Heart left ventricle (tissue), 16 donors: ENCODE results near the gene ZNF77. TPM values are rescaled to one million over a fixed set of nuclear protein-coding genes. Genes with fewer than 3 reads are reported as not detected.

Experiments
- ATAC-seq, 4 donors: fragments of 200-7000 bp; cut with Tn5 transposase; one replicate each; pipeline ENCODE4 v1.9.1; 2020 to 2022; ENCODE audit warnings: moderate library complexity in 4 of 4, mild to moderate bottlenecking in 3 of 4, moderate number of reproducible peaks in 1 of 4
- DNase-seq, 5 donors: peaks; one replicate each; pipeline ENCODE4 v3.0.0-alpha.2; 2020
- H3K27ac ChIP-seq, 12 donors: fragments of 200-600 bp; sonication (generic) in 4 of 12; one replicate each; pipeline versions ENCODE4 v1.5.0 to v1.8.0; 2016 to 2022; ENCODE audit warnings: mild to moderate bottlenecking in 2 of 12
- H3K27me3 ChIP-seq, 9 donors: fragments of 200-600 bp; sonication (generic) in 2 of 9; one replicate each; pipeline versions ENCODE4 v1.5.1 to v1.8.0; 2016 to 2022; ENCODE audit warnings: mild to moderate bottlenecking in 3 of 9
- H3K36me3 ChIP-seq, 9 donors: fragments of 200-600 bp; sonication (generic) in 2 of 9; one replicate each; pipeline versions ENCODE4 v1.5.0 to v1.8.0; 2018 to 2022; ENCODE audit warnings: mild to moderate bottlenecking in 2 of 9
- H3K4me1 ChIP-seq, 12 donors: fragments of 200-600 bp; sonication (generic) in 4 of 12; one replicate each; pipeline versions ENCODE4 v1.5.0 to v1.8.0; 2016 to 2022; ENCODE audit warnings: mild to moderate bottlenecking in 3 of 12
- H3K4me3 ChIP-seq, 12 donors: fragments of 200-600 bp; sonication (generic) in 4 of 12; one replicate each; pipeline versions ENCODE4 v1.5.0 to v1.8.0; 2017 to 2022; ENCODE audit warnings: mild to moderate bottlenecking in 9 of 12, moderate library complexity in 4 of 12
- H3K9me3 ChIP-seq, 12 donors: fragments of 200-600 bp; sonication (generic) in 4 of 12; one replicate each; pipeline versions ENCODE4 v1.5.0 to v1.8.0; 2016 to 2022; ENCODE audit warnings: mild to moderate bottlenecking in 1 of 12
- POLR2A ChIP-seq, 2 donors: fragments of 450-650 bp; IDR thresholded peaks; one replicate each; pipeline ENCODE4 v1.6.1; 2017; ENCODE audit warnings: antibody characterized with exemption in 2 of 2, mild to moderate bottlenecking in 2 of 2, moderate library complexity in 2 of 2
- WGBS, 4 donors: extraction: QIAGEN DNeasy Blood & Tissue Kit in 2 of 4; methylation state at CpG; one replicate each; pipeline versions ENCODE4 v1.1.5 to v1.1.7; 2013 to 2018; 5-methylcytosine and 5-hydroxymethylcytosine counted together
- intact Hi-C, 10 donors: fragments of 100-400 bp; cut with DNase I; formaldehyde crosslinking; loops; one replicate each; pipeline versions ENCODE4 v1.11.1 to v1.14.2; 2022
- polyA plus RNA-seq, 2 donors: library from polyadenylated mRNA; stranded (reverse); fragments of 200-250 nt; gene quantifications; one replicate each; pipeline ENCODE4 v1.2.3, GENCODE V29; 2013
- total RNA-seq, 9 donors: library from RNA; depleted of rRNA in 2 of 9; stranded (reverse); fragments of >200 nt in 2 of 9; fragmentation: NEBNext Ultra II Directional in 3 of 9; extraction: Animal tissue kit (Norgen Biotek cat#: 25700) in 3 of 9; gene quantifications; one replicate each; pipeline versions ENCODE4 v1.1.0 to v1.2.4, GENCODE V29; 2016 to 2023
- TF ChIP-seq, protein P1 (sequence below), 12 donors: fragments of 200-600 bp; sonication (generic) in 4 of 12; IDR thresholded peaks; one replicate each; pipeline versions ENCODE4 v1.5.0 to v1.8.0; 2018 to 2022; ENCODE audit warnings: antibody characterized with exemption in 12 of 12, mild to moderate bottlenecking in 5 of 12
- donor health status: ischemic (EF 13 %, LVEDD 7.1; RV severe dilation, severe dysfunction).
- donor health status: healthy with polysubstance abuse.
- donor health status: DM: no; HTN: yes; CAD: no.
- donor health status: DM: no; HTN: no; CAD: no.
- donor health status: ischemic (EF 25% LVEDD 6.9; RV normal size, moderate dysfunction).
- donor health status: ischemic (EF 25% LVEDD 5.7; RV mildly dilated, moderate dysfunction).
- donor health status: healthy.
- donor health status: DM: yes; HTN: yes; CAD: no.
- donor health status: ischemic (EF 35%, LVEDD 5.7; RV mildly dilated, moderate dysfunction).
- donor health status: nonischemic (EF 11% LVEDD 7.7; RV severe dilation, severe dysfunction).
- donor health status: DM: yes; HTN: yes; CAD: no.
- donor health status: PGD.
- donor health status: ischemic (EF 29% LVEDD 5.4; RV normal size, mild dysfunction).
- donor health status: nonischemic (EF 23%, LVEDD 6.1; RV moderate dilation, normal function).

ZNF77 gene
- total and polyA plus RNA-seq, 11 donors: 1.7 to 3.2 (median 2.3) TPM

DNA sequence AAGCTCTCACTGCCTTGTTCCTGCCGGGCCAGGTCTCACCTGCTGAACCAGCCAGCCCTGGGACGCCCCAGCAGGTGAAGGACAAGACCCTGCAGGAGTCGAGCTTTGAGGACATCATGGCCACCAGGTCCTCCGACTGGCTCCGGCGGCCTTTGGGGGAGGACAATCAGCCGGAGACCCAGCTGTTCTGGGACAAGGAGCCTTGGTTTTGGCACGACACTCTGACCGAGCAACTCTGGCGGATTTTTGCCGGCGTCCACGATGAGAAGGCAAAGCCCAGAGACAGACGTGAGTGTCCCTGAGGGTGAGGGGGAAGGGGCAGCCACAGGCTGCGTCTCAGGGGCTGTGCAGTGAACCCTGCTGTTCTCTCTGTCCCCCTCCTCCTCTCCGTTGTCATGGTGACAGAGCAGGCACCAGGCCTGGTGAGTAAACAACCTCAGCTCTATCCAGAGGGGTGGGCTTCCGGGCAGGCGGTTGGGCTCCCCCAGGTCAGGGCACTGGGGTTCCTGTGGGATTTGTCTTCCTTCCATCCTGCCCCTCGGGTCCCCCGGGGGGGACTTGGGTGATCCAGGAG lies 42.3 kb upstream of the ZNF77 start:
- DNase-seq: no peak
- intact Hi-C loops: loop anchor here in 3 of 10 donors (5.0 to 10.0 kb wide), 3 partner anchors 35 to 48 kb away; partner anchors contain the start of gene TLE2 (in 1 of the 3)
- Histone ChIP-seq H3K9me3 (no peaks in the 10 kb centered on the region), H3K27ac (no peak overlapping the region), H3K27me3 (peaks cover 0 to 11% (median 0%) of the 10 kb centered on the region in 9 donors), H3K4me3 (no peak overlapping the region), H3K36me3 (no peaks in the 10 kb centered on the region), H3K4me1 (peaks cover 3 to 25% (median 22%) of the 10 kb centered on the region in 12 donors)
- 40 to 50% (median 46%) methylated on average over 15 to 20 of the region's 20 CpGs for WGBS, 4 donors
- no peak for ATAC-seq
- TF ChIP-seq, protein P1, sequence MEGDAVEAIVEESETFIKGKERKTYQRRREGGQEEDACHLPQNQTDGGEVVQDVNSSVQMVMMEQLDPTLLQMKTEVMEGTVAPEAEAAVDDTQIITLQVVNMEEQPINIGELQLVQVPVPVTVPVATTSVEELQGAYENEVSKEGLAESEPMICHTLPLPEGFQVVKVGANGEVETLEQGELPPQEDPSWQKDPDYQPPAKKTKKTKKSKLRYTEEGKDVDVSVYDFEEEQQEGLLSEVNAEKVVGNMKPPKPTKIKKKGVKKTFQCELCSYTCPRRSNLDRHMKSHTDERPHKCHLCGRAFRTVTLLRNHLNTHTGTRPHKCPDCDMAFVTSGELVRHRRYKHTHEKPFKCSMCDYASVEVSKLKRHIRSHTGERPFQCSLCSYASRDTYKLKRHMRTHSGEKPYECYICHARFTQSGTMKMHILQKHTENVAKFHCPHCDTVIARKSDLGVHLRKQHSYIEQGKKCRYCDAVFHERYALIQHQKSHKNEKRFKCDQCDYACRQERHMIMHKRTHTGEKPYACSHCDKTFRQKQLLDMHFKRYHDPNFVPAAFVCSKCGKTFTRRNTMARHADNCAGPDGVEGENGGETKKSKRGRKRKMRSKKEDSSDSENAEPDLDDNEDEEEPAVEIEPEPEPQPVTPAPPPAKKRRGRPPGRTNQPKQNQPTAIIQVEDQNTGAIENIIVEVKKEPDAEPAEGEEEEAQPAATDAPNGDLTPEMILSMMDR (IDR thresholded peaks at IDR 0.05): no peak

DNA sequence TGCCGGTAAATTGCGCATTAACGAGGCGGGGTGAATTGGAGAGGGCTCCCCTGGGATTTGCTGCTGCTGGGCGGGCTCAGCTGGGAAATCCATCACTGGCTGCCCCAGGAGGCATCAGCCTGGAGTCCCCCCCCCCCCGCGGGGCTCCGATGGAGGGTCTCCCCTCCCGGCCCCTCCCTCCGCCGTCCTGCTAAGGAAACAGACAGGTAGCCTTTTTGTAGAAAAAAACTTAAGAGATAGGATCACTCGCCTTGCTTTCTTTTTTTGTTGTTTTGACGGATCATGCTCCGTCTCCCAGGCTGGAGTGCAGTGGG lies 39.4 kb upstream of the ZNF77 start:
- Histone ChIP-seq H3K4me1 (peaks cover 3 to 27% (median 23%) of the 10 kb centered on the region in 12 donors), H3K27ac (peak overlapping the region in 10 of 12 donors; percentile 41 to 88 (median 78)), H3K9me3 (no peaks in the 10 kb centered on the region), H3K4me3 (peak overlapping the region in 10 of 12 donors; percentile 34 to 55 (median 46)), H3K27me3 (peaks cover 0 to 11% (median 0%) of the 10 kb centered on the region in 9 donors), H3K36me3 (no peaks in the 10 kb centered on the region)
- ATAC-seq (no peak), DNase-seq (no peak)
- intact Hi-C loops: loop anchor here in 5 of 10 donors (2.0 to 10.0 kb wide), 4 partner anchors 43 to 51 kb away; partner anchors contain the start of gene TLE2 (in 2 of the 5)
- no peak for TF ChIP-seq POLR2A (IDR thresholded peaks at IDR 0.05)
- TF ChIP-seq, protein P1 (IDR thresholded peaks at IDR 0.05): no peak
- 0 to 1% (median 1%) methylated on average over 4 to 14 of the region's 14 CpGs for WGBS, 4 donors

DNA sequence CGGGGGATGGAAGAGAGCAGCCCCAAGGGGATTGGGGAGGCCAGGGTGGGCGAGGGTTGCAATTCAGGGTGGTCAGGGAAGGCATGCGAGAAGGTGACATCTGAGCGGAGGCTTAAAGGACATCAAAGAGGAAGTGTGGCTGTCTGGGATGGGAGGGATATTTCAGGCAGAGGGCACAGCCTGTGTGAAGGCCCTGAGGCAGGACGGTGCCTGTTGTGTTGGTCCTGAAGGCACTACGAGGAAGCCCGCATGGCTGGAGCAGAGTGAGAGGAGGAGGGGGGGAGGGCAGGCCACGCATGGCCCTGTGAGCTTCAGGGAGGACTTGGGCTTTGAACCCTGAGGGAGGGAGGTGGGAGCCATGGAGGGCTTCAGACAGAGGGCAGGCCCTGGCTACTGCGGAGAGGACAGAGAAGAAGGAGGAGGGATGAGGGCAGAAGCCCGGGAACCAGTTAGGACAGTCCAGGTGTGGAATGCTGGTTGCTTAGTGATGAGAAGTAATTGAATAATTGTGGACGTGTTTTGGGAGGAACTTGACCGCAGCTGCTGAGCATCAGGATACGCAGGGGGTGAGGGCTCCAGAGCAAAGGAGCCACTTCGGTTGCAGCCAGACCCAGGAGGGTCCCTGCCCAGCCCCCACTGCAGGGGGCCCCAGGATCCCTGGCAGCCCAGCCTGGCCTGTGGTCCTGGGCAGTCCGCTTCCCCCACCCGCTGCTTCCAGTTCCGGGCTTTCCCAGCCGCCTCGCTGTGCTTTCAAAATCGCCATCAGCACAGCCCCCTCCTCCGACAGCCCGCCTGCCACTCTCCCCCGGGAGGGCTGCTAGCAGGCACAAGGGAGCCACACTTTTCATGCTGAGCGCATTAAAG lies 38.8 kb upstream of the ZNF77 start:
- H3K4me3 ChIP-seq: peak overlapping the region in 10 of 12 donors; percentile 34 to 55 (median 46)
- H3K9me3 ChIP-seq: no peaks in the 10 kb centered on the region
- peak overlapping the region; percentile 41 to 88 (median 76) for H3K27ac ChIP-seq
- peaks cover 0 to 11% (median 0%) of the 10 kb centered on the region in 9 donors for H3K27me3 ChIP-seq
- H3K36me3 ChIP-seq: no peaks in the 10 kb centered on the region
- no peak for TF ChIP-seq POLR2A (IDR thresholded peaks at IDR 0.05)
- TF ChIP-seq, protein P1 (IDR thresholded peaks at IDR 0.05): no peak
- peaks cover 3 to 27% (median 23%) of the 10 kb centered on the region in 12 donors for H3K4me1 ChIP-seq
- intact Hi-C loops: loop anchor here in 5 of 10 donors (2.0 to 10.0 kb wide), 4 partner anchors 44 to 51 kb away; partner anchors contain the start of gene TLE2 (in 2 of the 5)
- 7 to 13% (median 11%) methylated on average over 22 to 24 of the region's 24 CpGs for WGBS, 4 donors
- ATAC-seq: peak; percentile 24 to 71 (median 59)
- DNase-seq: peak; percentile 67 to 84 (median 83)

DNA sequence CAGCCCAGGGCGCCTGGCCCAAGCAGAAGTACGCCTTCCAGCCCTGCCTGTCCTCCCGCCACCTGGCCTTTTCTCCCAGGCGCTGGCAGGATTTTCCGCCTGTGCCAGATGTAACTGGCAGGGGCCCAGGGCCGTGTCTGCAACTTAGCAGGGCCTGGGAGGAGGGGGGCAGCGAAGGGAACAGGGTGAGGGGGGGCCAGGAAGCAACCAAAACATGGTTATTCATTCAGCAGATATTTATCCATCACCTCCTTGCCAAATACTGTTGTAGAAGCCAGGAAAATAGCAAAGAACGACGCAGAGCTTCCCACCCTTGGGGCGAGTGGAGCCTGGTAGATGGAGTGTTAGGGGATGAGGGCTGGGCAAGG lies 38.2 kb upstream of the ZNF77 start:
- intact Hi-C loops: loop anchor here in 4 of 10 donors (5.0 to 10.0 kb wide), 3 partner anchors 44 to 52 kb away; partner anchors contain the start of gene TLE2 (in 2 of the 4)
- H3K27ac ChIP-seq: peak overlapping the region; percentile 41 to 88 (median 76)
- H3K4me3 ChIP-seq: peak overlapping the region in 2 of 12 donors; percentile 22 to 55
- no peaks in the 10 kb centered on the region for H3K36me3 ChIP-seq
- TF ChIP-seq, protein P1 (IDR thresholded peaks at IDR 0.05): no peak
- no peak for TF ChIP-seq POLR2A (IDR thresholded peaks at IDR 0.05)
- DNase-seq: peak; percentile 79 to 93 (median 90)
- H3K9me3 ChIP-seq: no peaks in the 10 kb centered on the region
- 0 to 4% (median 1%) methylated on average over 4 to 10 of the region's 10 CpGs for WGBS, 4 donors
- peak; percentile 74 to 89 (median 83) for ATAC-seq
- H3K4me1 ChIP-seq: peaks cover 3 to 29% (median 23%) of the 10 kb centered on the region in 12 donors
- H3K27me3 ChIP-seq: peaks cover 0 to 11% (median 0%) of the 10 kb centered on the region in 9 donors
